Femur (tissue), 1 donor: Measurements from ENCODE around the gene FAM168B.

Source experiments
- DNase-seq: peaks from one replicate; pipeline ENCODE4 v3.0.0-alpha.2; 2017

The FAM168B gene

GRCh38 chr2:131039535-131039907 is 53.7 kb downstream of the FAM168B start:
- no peak for DNase-seq

GRCh38 chr2:131039101-131039440 is 54.2 kb downstream of the FAM168B start:
- DNase-seq: no peak

DNA sequence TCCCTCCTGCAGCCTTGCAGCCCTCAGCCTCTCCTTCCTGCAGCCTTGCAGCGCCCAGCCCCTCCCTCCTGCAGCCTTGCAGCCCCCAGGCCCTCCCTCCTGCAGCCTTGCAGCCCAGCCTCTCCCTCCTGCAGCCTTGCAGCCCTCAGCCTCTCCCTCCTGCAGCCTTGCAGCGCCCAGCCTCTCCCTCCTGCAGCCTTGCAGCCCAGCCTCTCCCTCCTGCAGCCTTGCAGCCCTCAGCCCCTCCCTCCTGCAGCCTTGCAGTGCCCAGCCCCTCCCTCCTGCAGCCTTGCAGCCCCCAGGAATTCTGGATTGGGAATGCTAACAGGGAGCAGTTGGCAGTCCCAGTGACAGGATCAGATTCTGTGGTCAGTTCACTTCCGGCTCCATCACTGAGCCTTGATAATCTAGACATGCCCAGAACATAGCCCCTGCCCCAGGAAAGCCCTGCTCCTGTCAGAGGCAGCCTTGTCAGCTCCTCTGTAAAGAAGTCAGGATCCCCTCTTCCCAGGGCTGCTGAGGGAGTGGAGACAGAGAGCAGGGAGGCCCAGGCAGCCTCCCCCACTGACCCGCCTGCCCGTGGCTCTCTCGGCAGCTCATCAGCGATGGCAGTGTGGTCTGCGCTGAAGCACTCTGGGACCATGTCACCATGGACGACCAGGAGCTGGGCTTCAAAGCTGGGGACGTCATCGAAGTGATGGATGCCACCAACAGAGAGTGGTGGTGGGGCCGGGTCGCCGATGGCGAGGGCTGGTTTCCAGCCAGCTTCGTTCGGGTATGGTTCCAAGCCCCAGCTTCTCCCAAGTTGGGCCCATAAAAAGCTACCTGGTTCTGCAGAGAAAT is 54.8 kb downstream of the FAM168B start:
- DNase-seq: no peak

DNA sequence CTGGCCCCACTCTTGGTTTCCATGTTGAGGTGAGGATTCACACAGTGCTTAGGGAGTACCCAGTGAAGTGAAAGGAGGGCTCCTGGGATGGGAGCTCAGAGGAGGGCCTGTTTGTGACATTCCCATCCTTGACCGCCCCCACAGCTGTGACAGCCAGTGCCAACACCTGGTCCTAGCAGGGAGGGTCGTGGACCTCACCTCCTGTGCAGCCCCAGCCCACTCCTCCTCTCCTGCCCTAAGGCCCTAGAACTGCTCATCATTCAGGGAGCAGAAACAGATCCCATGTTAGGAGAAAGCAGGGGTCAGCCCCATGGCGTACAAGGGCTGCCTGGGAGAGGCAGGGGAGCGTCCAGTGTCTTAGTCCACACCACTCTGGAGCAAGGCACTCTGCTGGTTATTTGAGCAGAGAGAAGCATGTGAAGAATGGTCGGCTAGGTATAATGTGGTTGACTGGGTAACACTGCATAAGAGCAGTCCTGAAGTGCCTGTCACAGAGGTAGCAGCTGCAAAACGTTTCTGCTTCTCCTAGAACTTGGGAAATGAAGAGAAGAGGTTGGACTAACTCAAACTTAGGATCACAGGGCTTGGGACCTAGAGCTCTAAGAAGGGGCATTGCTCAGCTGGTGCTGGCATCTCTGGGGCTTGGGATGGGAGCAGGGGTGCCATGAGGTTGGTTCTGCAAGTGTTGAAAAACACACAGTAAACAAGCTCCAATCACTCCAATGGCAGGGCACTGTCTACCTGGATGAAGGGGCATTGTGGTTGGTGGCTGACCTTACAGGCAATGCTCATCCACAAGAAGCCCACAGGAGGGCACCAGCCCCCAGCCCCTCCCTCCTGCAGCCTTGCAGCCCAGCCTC is 55.6 kb downstream of the FAM168B start:
- no peak for DNase-seq

GRCh38 chr2:131036696-131037397 is 56.4 kb downstream of the FAM168B start:
- no peak for DNase-seq

DNA sequence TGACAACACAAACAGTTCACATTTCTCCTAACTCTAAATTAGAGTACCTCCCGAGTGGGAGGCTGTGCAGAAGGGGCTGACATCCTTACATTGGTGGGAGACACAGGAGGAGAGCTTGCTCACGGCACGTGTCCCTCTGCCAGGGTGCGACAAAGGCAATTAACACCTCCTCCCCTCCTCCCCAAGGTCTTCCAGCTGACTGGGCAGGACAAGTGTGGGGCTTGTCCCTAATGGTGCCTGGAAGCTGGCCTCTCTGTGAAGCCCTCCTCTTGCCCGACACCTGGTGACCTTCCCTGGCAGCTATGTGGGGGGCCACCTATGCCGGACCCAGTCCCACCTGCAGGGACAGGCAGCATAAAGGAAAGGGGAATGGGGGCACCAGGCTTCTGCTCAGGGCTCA is 57.0 kb downstream of the FAM168B start:
- DNase-seq: no peak

DNA sequence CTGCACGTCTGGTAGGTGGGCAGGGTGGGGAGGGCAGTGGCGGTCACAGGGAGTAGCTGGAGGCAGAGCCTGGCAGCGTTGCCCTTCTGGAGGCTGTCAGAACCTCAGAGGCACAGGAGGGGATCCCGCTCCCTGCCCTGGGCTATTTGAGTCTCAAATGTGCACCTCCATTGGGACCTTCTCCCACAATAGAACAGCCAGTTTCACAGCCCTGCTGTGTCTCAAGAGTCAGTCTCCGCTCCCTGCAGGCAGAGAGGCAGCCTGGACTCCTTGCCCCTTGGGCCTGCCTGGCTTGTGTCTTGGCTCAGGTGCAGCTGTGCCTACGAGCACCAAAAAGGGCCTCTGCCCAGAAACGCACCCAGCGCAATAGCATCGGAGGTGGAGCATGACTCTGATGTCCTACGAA is 57.4 kb downstream of the FAM168B start:
- DNase-seq: no peak

GRCh38 chr2:131035112-131035825 is 58.0 kb downstream of the FAM168B start:
- no peak for DNase-seq

DNA sequence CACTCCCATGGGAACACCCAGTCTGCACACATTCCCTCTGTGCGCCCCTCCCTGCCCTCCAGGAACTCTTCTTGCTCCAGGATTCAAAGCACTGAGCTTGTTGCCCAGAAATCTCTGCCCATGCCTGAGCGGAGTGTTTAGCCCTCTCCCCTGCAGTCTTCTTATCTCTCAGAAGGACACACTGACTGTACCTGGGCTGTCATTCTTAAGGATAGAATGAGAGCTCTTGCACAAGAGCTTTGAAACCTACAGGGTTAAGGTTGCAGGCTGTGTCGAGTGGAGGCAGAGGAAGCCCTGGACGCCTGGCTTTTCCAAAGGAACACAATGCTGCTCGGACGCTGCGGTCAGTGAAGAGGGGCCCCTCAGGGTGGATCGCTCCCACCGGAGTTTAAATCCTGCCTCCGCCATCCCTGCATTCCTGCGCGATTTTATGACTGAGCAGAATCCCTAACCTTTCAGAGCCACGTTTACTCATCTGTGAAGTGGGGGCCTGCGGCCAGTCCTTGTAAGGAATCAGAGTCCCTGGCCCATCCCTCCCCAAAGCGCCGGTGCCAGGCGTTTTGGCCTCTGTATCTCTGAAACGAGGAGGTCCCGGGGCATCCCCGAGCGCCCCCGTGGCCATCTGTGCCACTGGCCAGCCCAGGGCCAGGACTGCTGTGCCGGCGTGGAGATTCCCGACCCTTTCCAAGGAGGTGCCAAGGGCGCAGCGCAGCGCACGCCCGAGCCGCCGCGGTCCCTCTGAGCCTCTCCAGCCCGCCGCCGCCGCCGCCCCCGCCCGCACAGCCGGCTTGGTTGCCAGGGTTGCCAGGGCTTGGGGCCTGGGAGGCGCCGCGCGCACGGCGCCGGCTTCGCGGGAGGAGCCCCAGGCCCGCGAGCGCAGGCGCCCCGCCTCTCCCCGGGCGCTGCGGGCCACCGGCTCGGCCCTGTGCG is 58.9 kb downstream of the FAM168B start:
- DNase-seq: peak; percentile 55

- DNase-seq: no peak
These were observed 59.5 kb downstream of the FAM168B start for GRCh38 chr2:131033786-131034121.

DNA sequence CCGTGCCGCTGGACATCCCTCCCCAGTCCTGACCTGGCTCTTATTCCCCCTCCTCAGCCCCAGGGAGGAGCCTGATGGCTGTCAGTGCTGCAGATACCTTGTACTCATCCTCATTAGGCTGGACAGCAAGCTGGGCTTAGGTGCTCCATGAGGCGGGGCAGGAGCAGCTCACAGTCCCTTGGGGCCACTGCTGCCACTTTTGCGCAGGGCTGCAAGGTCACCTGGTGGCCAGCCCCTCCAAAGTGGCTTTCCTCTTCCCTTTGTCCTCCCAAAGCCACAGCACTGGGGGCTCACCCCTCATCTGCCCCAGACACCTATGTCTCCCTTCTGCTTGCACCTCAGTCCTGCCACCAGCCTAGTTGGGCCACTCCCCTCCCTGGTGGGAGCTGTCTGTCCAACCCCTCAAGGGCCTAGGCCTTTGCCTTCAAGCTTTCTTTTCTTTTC is 60.8 kb downstream of the FAM168B start:
- no peak for DNase-seq

DNA sequence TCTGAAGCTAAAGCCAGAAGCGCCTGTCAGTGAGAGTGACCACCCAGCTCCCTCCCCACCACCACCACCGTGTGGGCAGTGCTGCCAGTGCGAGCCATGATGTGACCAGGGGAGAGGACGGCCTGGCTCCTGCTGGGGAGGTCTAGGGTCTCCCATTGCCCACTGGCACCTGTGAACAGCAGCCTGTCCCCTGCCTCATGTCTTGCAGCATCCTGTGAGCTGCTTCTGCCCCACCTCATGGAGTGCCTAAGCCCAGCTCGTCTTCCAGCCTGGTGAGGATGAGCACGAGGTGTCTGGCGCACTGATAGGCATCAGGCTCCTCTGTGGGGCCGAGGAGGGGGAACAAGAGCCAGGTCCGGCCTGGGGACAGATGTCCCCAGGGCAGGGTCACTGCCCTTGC is 61.4 kb downstream of the FAM168B start:
- DNase-seq: no peak

DNA sequence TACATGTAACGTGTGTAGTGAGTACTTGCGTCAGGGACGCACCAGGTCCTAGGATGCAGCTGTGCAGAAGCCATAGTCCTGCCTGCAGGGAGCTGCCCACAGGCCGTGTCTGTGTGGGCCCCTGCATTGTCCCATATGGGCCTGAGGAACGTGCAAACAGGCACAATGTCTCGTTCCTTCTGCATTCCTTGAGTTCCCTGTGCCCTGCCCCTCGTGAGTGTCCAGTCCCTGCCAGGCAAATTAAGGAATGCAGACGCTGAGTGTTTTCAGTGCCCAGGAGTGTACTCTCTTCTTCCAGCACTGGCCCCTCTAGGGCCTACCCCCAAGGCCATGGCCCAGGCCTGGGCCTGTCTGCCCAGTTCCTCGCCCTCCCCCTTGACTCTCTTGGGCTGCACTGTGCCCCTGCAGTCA is 61.8 kb downstream of the FAM168B start:
- no peak for DNase-seq

DNA sequence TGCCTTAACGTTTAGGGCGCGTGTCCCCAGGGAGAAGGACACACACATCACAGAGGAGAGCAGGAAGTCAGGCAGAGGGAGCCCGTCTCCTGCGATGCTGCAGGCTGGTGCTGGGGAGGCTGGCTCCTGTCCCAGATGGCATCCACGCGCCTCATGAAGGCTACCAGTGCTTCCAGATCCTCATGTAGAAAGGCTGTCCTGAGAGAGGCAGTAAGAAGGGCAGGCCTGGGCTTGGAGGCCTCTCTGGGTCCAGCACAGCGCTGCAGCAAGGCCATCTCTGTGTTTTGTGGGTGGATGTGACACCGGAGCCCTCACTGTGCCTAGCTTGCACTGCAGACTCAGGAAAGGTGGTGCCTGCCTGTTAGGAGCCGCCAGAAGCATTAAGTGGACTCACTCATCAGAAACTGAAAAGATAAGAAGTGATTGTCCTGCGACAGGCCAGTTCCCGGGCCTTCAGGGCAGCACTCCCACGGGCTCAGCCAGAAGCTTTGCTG is 62.7 kb downstream of the FAM168B start:
- DNase-seq: no peak

DNA sequence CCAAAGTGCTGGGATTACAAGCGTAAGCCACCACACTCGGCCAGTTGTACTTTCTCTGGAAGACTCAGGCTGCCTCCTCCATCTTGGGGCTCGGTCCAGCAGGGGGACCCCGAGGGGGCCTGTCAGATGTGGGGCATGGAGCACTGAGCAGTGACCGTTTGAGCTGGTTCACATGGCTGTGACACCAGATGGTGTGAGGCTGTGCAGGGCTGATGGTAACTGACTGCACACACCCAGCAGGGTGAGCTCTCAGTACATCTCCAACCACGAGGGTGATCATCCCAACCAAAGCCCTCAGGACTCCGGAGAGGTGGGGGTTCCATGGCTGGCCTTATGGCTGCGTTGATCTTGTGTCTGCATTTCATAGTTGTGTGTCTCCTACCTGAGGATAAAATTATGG is 63.4 kb downstream of the FAM168B start:
- DNase-seq: no peak

- DNase-seq: no peak
These were observed 65.4 kb downstream of the FAM168B start for GRCh38 chr2:131027566-131028528.

- no peak for DNase-seq
These were observed 66.3 kb downstream of the FAM168B start for GRCh38 chr2:131026919-131027318.

GRCh38 chr2:131023758-131024157 is 69.5 kb downstream of the FAM168B start:
- no peak for DNase-seq

GRCh38 chr2:131022731-131023130 is 70.5 kb downstream of the FAM168B start:
- no peak for DNase-seq
